HEK293 (cell line): Measurements from ENCODE around the gene ATOSA.

ENCODE experiments used
- MYNN ChIP-seq: fragments of 450-650 bp; formaldehyde crosslinking; IDR thresholded peaks from 2 replicates; pipeline ENCODE4 v1.5.1; 2016; ENCODE audit warnings: missing biosample characterization, missing genetic modification characterization, borderline replicate concordance
- REST ChIP-seq: fragments of 450-650 bp; formaldehyde crosslinking; IDR thresholded peaks from 2 replicates; pipeline ENCODE4 v1.5.1; 2016; ENCODE audit warnings: missing biosample characterization, missing genetic modification characterization
- SETDB1 ChIP-seq: IDR thresholded peaks from one replicate; pipeline ENCODE4 v1.6.1; 2017; ENCODE audit warnings: mild to moderate bottlenecking, low read length, moderate library complexity, mixed read lengths; ENCODE audit not compliant: insufficient read length
- ZBTB1 ChIP-seq: fragments of 450-650 bp; formaldehyde crosslinking; IDR thresholded peaks from 2 replicates; pipeline ENCODE4 v1.5.1; 2016; ENCODE audit warnings: missing biosample characterization, missing genetic modification characterization
- ZBTB21 ChIP-seq: fragments of 450-650 bp; formaldehyde crosslinking; IDR thresholded peaks from 2 replicates; pipeline ENCODE4 v1.5.1; 2017; ENCODE audit warnings: missing biosample characterization, missing genetic modification characterization
- ZNF23 ChIP-seq: fragments of 450-650 bp; formaldehyde crosslinking; IDR thresholded peaks from 2 replicates; pipeline ENCODE4 v1.5.1; 2016; ENCODE audit warnings: missing biosample characterization, missing genetic modification characterization, borderline replicate concordance
- ZNF248 ChIP-seq: fragments of 450-650 bp; formaldehyde crosslinking; IDR thresholded peaks from 2 replicates; pipeline ENCODE4 v1.5.1; 2017; ENCODE audit warnings: missing biosample characterization, missing genetic modification characterization
- ZNF362 ChIP-seq: fragments of 450-650 bp; formaldehyde crosslinking; IDR thresholded peaks from 2 replicates; pipeline ENCODE4 v1.5.1; 2016; ENCODE audit warnings: missing biosample characterization, missing genetic modification characterization
- ZNF48 ChIP-seq: fragments of 450-650 bp; formaldehyde crosslinking; IDR thresholded peaks from 2 replicates; pipeline ENCODE4 v1.5.1; 2016; ENCODE audit warnings: missing biosample characterization, missing genetic modification characterization
- ZNF626 ChIP-seq: fragments of 450-650 bp; sonication (Bioruptor Pico); formaldehyde crosslinking; IDR thresholded peaks from 2 replicates; pipeline ENCODE4 v1.5.1; 2018; ENCODE audit warnings: missing biosample characterization, missing genetic modification characterization, inconsistent platforms
- ZNF629 ChIP-seq: fragments of 450-650 bp; formaldehyde crosslinking; IDR thresholded peaks from 2 replicates; pipeline ENCODE4 v1.5.1; 2017; ENCODE audit warnings: missing biosample characterization, missing genetic modification characterization
- ZNF707 ChIP-seq: fragments of 450-650 bp; formaldehyde crosslinking; IDR thresholded peaks from 2 replicates; pipeline ENCODE4 v1.5.1; 2016; ENCODE audit warnings: missing biosample characterization, missing genetic modification characterization
- ZNF747 ChIP-seq: fragments of 450-650 bp; formaldehyde crosslinking; IDR thresholded peaks from 2 replicates; pipeline ENCODE4 v1.5.1; 2016; ENCODE audit warnings: missing biosample characterization, missing genetic modification characterization
- TF ChIP-seq, protein P1 (sequence below): fragments of 450-650 bp; formaldehyde crosslinking; IDR thresholded peaks from 2 replicates; pipeline ENCODE4 v1.5.1; 2016; ENCODE audit warnings: missing biosample characterization, missing genetic modification characterization

GRCh38 chr15:52689562-52689961 is 10.4 kb upstream of the ATOSA start:
- no peak for TF ChIP-seq ZNF48 (tag by site-specific recombination)
- TF ChIP-seq, protein P1, sequence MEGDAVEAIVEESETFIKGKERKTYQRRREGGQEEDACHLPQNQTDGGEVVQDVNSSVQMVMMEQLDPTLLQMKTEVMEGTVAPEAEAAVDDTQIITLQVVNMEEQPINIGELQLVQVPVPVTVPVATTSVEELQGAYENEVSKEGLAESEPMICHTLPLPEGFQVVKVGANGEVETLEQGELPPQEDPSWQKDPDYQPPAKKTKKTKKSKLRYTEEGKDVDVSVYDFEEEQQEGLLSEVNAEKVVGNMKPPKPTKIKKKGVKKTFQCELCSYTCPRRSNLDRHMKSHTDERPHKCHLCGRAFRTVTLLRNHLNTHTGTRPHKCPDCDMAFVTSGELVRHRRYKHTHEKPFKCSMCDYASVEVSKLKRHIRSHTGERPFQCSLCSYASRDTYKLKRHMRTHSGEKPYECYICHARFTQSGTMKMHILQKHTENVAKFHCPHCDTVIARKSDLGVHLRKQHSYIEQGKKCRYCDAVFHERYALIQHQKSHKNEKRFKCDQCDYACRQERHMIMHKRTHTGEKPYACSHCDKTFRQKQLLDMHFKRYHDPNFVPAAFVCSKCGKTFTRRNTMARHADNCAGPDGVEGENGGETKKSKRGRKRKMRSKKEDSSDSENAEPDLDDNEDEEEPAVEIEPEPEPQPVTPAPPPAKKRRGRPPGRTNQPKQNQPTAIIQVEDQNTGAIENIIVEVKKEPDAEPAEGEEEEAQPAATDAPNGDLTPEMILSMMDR: no peak
- TF ChIP-seq ZNF626 (tag by site-specific recombination): no peak
- TF ChIP-seq ZNF362 (tag by site-specific recombination): no peak
- no peak for TF ChIP-seq ZBTB1 (tag by site-specific recombination)
- no peak for TF ChIP-seq ZNF248 (tag by site-specific recombination)
- no peak for TF ChIP-seq REST (tag by site-specific recombination)
- no peak for TF ChIP-seq MYNN
- TF ChIP-seq ZNF629: no peak
- TF ChIP-seq ZBTB21 (tag by site-specific recombination): no peak
- no peak for TF ChIP-seq SETDB1
- no peak for TF ChIP-seq ZNF747 (tag by site-specific recombination)
- no peak for TF ChIP-seq ZNF707 (tag by site-specific recombination)
- no peak for TF ChIP-seq ZNF23 (tag by site-specific recombination)
